ENCODE results near the gene SPON1. TPM values are rescaled to one million over a fixed set of nuclear protein-coding genes. Genes with fewer than 3 reads are reported as not detected.
"Not testable (repeated sequence)": the region's sequence is repeated elsewhere in the genome, so short reads cannot be mapped to it uniquely, and the experiment has no call there.

SPON1 gene
- total RNA-seq, 1 experiment from 2014 or later: not detected

DNA sequence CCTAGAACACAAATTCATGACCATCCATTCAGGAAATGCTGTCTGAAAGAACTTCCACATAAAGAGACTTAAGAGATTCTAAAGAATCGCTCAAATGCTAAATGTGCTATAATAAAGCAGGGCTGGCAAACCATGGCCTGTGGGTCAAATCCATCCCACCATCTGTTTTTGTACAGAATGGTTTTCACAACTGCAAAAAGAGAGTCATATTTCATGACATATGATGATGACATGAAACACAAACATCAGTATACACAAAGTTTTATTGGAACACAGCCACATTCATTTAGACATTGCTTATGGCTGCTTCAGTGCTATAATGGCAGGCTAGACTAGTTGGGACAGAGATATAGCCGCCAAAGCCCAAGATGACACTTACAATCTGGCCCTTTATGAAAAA, 311.4 kb downstream of the SPON1 start:
- no peak overlapping the region for H3K27ac ChIP-seq (ENCODE audit: low read length)
- no peak for TF ChIP-seq EZH2phosphoT487 (IDR thresholded peaks at IDR 0.05; ENCODE audit: borderline replicate concordance, low read length)
- no peak for TF ChIP-seq EZH2 (IDR thresholded peaks at IDR 0.05; ENCODE audit: low read length, unreplicated experiment)
- TF ChIP-seq, protein P1, sequence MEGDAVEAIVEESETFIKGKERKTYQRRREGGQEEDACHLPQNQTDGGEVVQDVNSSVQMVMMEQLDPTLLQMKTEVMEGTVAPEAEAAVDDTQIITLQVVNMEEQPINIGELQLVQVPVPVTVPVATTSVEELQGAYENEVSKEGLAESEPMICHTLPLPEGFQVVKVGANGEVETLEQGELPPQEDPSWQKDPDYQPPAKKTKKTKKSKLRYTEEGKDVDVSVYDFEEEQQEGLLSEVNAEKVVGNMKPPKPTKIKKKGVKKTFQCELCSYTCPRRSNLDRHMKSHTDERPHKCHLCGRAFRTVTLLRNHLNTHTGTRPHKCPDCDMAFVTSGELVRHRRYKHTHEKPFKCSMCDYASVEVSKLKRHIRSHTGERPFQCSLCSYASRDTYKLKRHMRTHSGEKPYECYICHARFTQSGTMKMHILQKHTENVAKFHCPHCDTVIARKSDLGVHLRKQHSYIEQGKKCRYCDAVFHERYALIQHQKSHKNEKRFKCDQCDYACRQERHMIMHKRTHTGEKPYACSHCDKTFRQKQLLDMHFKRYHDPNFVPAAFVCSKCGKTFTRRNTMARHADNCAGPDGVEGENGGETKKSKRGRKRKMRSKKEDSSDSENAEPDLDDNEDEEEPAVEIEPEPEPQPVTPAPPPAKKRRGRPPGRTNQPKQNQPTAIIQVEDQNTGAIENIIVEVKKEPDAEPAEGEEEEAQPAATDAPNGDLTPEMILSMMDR (conservative IDR thresholded peaks at IDR 0.05; ENCODE audit: low read depth, low read length): no peak
- CTCF ChIA-PET: no interaction called here

DNA sequence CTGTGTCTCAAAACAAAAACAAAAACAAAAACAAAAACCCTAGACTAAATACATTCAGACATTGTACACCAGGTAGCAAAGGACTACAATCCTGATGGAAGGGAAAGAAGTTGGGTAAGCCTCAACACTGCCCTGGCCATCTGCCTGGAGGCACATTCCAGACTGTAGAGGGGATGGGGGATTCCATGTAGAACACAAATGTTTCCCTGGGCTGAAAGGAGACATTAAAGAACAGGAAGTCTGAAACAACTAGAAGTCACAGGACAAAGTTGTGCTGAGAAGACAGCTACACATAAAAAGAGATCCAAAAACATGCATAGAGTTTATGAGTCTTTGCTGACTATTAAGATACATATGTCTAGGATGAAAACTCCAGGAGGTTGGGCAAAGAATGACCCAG, 312.6 kb downstream of the SPON1 start:
- no peaks in the 10 kb centered on the region; the same call in none of the 2 replicates for H3K36me3 ChIP-seq (ENCODE audit: low read depth, low read length)
- no peak overlapping the region for H3K27ac ChIP-seq (ENCODE audit: low read length)
- H3K79me2 ChIP-seq (ENCODE audit: low read length): no peaks in the 10 kb centered on the region
- POLR2A ChIA-PET (ENCODE audit: unreplicated experiment): no interaction called here
- CTCF ChIA-PET: no interaction called here
- H3K4me2 ChIP-seq (ENCODE audit: low read length): no peak overlapping the region
- no peak overlapping the region for H3K4me3 ChIP-seq (ENCODE audit: low read length)
- H3K9ac ChIP-seq (ENCODE audit: low read length): no peak overlapping the region
- intact Hi-C loops (cut with micrococcal nuclease): no loop called here
- H4K20me1 ChIP-seq (ENCODE audit: low read length): no peaks in the 10 kb centered on the region
- ATAC-seq: no peak
- H3K9me2 ChIP-seq (replicated peaks; ENCODE audit: low read length): no peaks in the 10 kb centered on the region
- BruUV-seq (replicated peaks): no TSS peak
- TF ChIP-seq EZH2phosphoT487 (IDR thresholded peaks at IDR 0.05; ENCODE audit: borderline replicate concordance, low read length): no peak
- TF ChIP-seq EZH2 (IDR thresholded peaks at IDR 0.05; ENCODE audit: low read length, unreplicated experiment): no peak
- TF ChIP-seq, protein P1 (conservative IDR thresholded peaks at IDR 0.05; ENCODE audit: low read depth, low read length): no peak
- H3K27me3 ChIP-seq (ENCODE audit: low read length): no peaks in the 10 kb centered on the region
- no peak overlapping the region for H2AFZ ChIP-seq (ENCODE audit: low read length)
- no peaks in the 10 kb centered on the region for H3K9me3 ChIP-seq (ENCODE audit: low read length)
- H3F3A ChIP-seq (ENCODE audit: low read length, unreplicated experiment): no peaks in the 10 kb centered on the region
- 0 out of 2 replicates have a peak, but pooled peaks cover 3% of the 10 kb centered on the region for H3K4me1 ChIP-seq (ENCODE audit: insufficient read depth, low read length)
- no peak for DNase-seq

More for the DNA sequence above, 311.4 kb downstream of the SPON1 start:
- no peaks in the 10 kb centered on the region; the same call in none of the 2 replicates for H3K36me3 ChIP-seq (ENCODE audit: low read depth, low read length)
- H2AFZ ChIP-seq (ENCODE audit: low read length): no peak overlapping the region
- H3K79me2 ChIP-seq (ENCODE audit: low read length): no peaks in the 10 kb centered on the region
- no peak overlapping the region for H3K9ac ChIP-seq (ENCODE audit: low read length)
- no peak overlapping the region for H3K4me2 ChIP-seq (ENCODE audit: low read length)
- 0 out of 2 replicates have a peak, but pooled peaks cover 4% of the 10 kb centered on the region for H3K4me1 ChIP-seq (ENCODE audit: insufficient read depth, low read length)
- H3K9me3 ChIP-seq (ENCODE audit: low read length): no peaks in the 10 kb centered on the region
- intact Hi-C loops (cut with micrococcal nuclease): no loop called here
- no peaks in the 10 kb centered on the region for H3F3A ChIP-seq (ENCODE audit: low read length, unreplicated experiment)
- no peaks in the 10 kb centered on the region for H3K9me2 ChIP-seq (replicated peaks; ENCODE audit: low read length)
- ATAC-seq (no peak), DNase-seq (no peak)
- POLR2A ChIA-PET (ENCODE audit: unreplicated experiment): no interaction called here
- H3K4me3 ChIP-seq (ENCODE audit: low read length): no peak overlapping the region
- no peaks in the 10 kb centered on the region for H3K27me3 ChIP-seq (ENCODE audit: low read length)
- H4K20me1 ChIP-seq (ENCODE audit: low read length): no peaks in the 10 kb centered on the region
- no TSS peak for BruUV-seq (replicated peaks)

DNA sequence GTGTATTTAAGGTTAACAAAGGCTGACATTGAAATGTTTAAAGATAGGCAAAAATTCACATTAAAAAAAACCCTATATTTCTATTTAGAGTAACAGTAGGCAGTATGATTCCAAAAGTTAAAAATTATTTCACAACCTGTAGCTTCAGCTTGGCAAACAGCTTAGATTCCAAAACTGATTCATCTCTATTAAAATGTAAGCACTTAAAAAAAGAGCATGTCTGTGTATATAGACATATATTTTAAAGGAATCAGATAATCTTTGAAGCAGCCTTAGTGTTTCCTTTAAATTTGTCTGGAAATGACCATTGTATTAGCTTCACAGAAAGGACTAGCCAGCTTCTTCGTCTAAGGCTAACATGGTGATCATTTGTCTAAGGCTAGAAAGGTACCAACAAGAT, 316.3 kb downstream of the SPON1 start:
- H3K79me2 ChIP-seq (ENCODE audit: low read length); H3K9me2 ChIP-seq (replicated peaks; ENCODE audit: low read length); intact Hi-C loops (cut with micrococcal nuclease); H3K27ac ChIP-seq (ENCODE audit: low read length); H3K4me2 ChIP-seq (ENCODE audit: low read length); DNase-seq; H3K36me3 ChIP-seq (ENCODE audit: low read depth, low read length); H3K9me3 ChIP-seq (ENCODE audit: low read length); CTCF ChIA-PET; H3K4me1 ChIP-seq (ENCODE audit: insufficient read depth, low read length); H4K20me1 ChIP-seq (ENCODE audit: low read length); H3K27me3 ChIP-seq (ENCODE audit: low read length); H3K4me3 ChIP-seq (ENCODE audit: low read length); H2AFZ ChIP-seq (ENCODE audit: low read length); POLR2A ChIA-PET (ENCODE audit: unreplicated experiment); H3K9ac ChIP-seq (ENCODE audit: low read length); H3F3A ChIP-seq (ENCODE audit: low read length, unreplicated experiment): not testable (repeated sequence)
- BruUV-seq (replicated peaks): TSS peak; percentile 28
- ATAC-seq: peak; percentile 67
